Panc1 (cell line): Measurements from ENCODE around the gene ITGB6. TPM values are rescaled to one million over a fixed set of nuclear protein-coding genes. Genes with fewer than 3 reads are reported as not detected.
"Not testable (repeated sequence)": the region's sequence is repeated elsewhere in the genome, so short reads cannot be mapped to it uniquely, and the experiment has no call there.

Experiments used
- ATAC-seq: fragments of 200-7000 bp; cut with Tn5 transposase; 2 replicates; pipeline ENCODE4 v1.9.1; 2020; ENCODE audit warnings: mild to moderate bottlenecking, moderate library complexity
- BruUV-seq: library from RNA; stranded (reverse); fragments of 400-500 nt; replicated peaks from 2 replicates; lab custom pipeline; 2021; lab: Mats Ljungman, UMichigan
- CTCF ChIA-PET: fragments of 300-600 bp; sonication (Branson Sonifier 250); formaldehyde crosslinking; loops from one replicate; lab custom pipeline; 2022; ENCODE audit warnings: antibody characterized with exemption; lab: Charles Lee
- POLR2A ChIA-PET: fragments of 300-600 bp; sonication (Branson Sonifier 250); formaldehyde crosslinking; loops from one replicate; lab custom pipeline; 2022; ENCODE audit warnings: antibody characterized with exemption; lab: Charles Lee
- DNase-seq: peaks from one replicate; pipeline ENCODE4 v3.0.0-alpha.2; 2010; ENCODE audit warnings: low read depth, low spot score
- H3K27ac ChIP-seq: 2 replicates; pipeline ENCODE4 v1.5.1; 2011; ENCODE audit warnings: mild to moderate bottlenecking, low read length, inconsistent platforms
- H3K27me3 ChIP-seq: fragments of 200-500 bp; sonication (Bioruptor generic); 2 replicates; pipeline ENCODE4 v1.6.0; 2014; ENCODE audit warnings: low read length, inconsistent platforms; ENCODE audit not compliant: control insufficient read depth, insufficient read depth
- H3K36me3 ChIP-seq: fragments of 200-500 bp; sonication (Bioruptor generic); 2 replicates; pipeline ENCODE4 v1.5.1; 2014; ENCODE audit warnings: inconsistent platforms, mild to moderate bottlenecking, low read length, moderate library complexity; ENCODE audit not compliant: control insufficient read depth, insufficient read depth
- H3K4me1 ChIP-seq: 2 replicates; pipeline ENCODE4 v1.5.1; 2011; ENCODE audit warnings: inconsistent platforms, mild to moderate bottlenecking, low read length, moderate library complexity; ENCODE audit not compliant: control insufficient read depth, insufficient read depth
- H3K4me3 ChIP-seq, 2 experiments: 2 replicates each; pipeline ENCODE4 v1.5.1; 2011 to 2012; ENCODE audit warnings: low read depth in 2 of 2, low read length in 2 of 2, mild to moderate bottlenecking in 2 of 2, inconsistent platforms in 1 of 2, moderate library complexity in 1 of 2
- H3K9me3 ChIP-seq: fragments of 200-500 bp; sonication (Bioruptor generic); 2 replicates; pipeline ENCODE4 v1.5.1; 2014; ENCODE audit warnings: low read depth, mild to moderate bottlenecking, inconsistent platforms, low read length, moderate library complexity; ENCODE audit not compliant: control insufficient read depth, insufficient read depth
- POLR2AphosphoS5 ChIP-seq: IDR thresholded peaks from 2 replicates; pipeline ENCODE4 v1.6.1; 2012; ENCODE audit warnings: mild to moderate bottlenecking, low read depth, low read length, moderate library complexity
- SIN3A ChIP-seq: IDR thresholded peaks from 2 replicates; pipeline ENCODE4 v1.6.1; 2012; ENCODE audit warnings: low read depth, mild to moderate bottlenecking, low read length, moderate library complexity, borderline replicate concordance; ENCODE audit not compliant: insufficient read depth
- TCF7L2 ChIP-seq: IDR thresholded peaks from 2 replicates; pipeline ENCODE4 v1.6.1; 2011; ENCODE audit warnings: mild to moderate bottlenecking, low read depth, low read length, inconsistent platforms
- in situ Hi-C: cut with HindIII; loops from 2 replicates; pipeline ENCODE4 v1.10.0; 2016; ENCODE audit warnings: low sequenced_read_pairs, low pct_unique_long_range_greater_than_20kb
- intact Hi-C: fragments of 100-400 bp; cut with micrococcal nuclease; formaldehyde crosslinking; loops from one replicate; pipeline ENCODE4 v1.10.0; 2022; ENCODE audit not compliant: unreplicated experiment
- total RNA-seq: library from RNA; stranded (reverse); gene quantifications from one replicate; pipeline ENCODE4 v1.2.1, GENCODE V29; 2021; ENCODE audit not compliant: unreplicated experiment
- TF ChIP-seq, protein P1 (sequence below): fragments of 450-650 bp; IDR thresholded peaks from 2 replicates; pipeline ENCODE4 v1.5.1; 2017; ENCODE audit warnings: mild to moderate bottlenecking
- TF ChIP-seq, protein P2 (sequence below), 2 experiments: IDR thresholded peaks; 2 replicates each; pipeline ENCODE4 v1.6.1; 2011 to 2012; ENCODE audit warnings: low read depth in 2 of 2, control low read depth in 1 of 2, low read length in 1 of 2, mild to moderate bottlenecking in 1 of 2, moderate library complexity in 1 of 2; ENCODE audit not compliant: insufficient read depth in 1 of 2

Gene ITGB6
- total RNA-seq, 1 experiment from 2014 or later = 0.08 TPM

GRCh38 chr2:160156665-160157064 is 43.4 kb downstream of the ITGB6 start:
- in situ Hi-C loops (no loop called here), intact Hi-C loops (no loop called here)
- Histone ChIP-seq H3K4me1 (0 out of 2 replicates have a peak, but pooled peaks cover 3% of the 10 kb centered on the region), H3K4me3 (no peak overlapping the region), H3K27me3 (no peaks in the 10 kb centered on the region), H3K9me3 (no peaks in the 10 kb centered on the region), H3K36me3 (no peaks in the 10 kb centered on the region), H3K27ac (no peak overlapping the region)
- no peak for DNase-seq
- CTCF ChIA-PET = no interaction called here
- POLR2A ChIA-PET = no interaction called here
- no TSS peak for BruUV-seq
- ATAC-seq = no peak
- TF ChIP-seq TCF7L2 = no peak
- no peak for TF ChIP-seq POLR2AphosphoS5
- TF ChIP-seq SIN3A = no peak
- TF ChIP-seq, protein P1, sequence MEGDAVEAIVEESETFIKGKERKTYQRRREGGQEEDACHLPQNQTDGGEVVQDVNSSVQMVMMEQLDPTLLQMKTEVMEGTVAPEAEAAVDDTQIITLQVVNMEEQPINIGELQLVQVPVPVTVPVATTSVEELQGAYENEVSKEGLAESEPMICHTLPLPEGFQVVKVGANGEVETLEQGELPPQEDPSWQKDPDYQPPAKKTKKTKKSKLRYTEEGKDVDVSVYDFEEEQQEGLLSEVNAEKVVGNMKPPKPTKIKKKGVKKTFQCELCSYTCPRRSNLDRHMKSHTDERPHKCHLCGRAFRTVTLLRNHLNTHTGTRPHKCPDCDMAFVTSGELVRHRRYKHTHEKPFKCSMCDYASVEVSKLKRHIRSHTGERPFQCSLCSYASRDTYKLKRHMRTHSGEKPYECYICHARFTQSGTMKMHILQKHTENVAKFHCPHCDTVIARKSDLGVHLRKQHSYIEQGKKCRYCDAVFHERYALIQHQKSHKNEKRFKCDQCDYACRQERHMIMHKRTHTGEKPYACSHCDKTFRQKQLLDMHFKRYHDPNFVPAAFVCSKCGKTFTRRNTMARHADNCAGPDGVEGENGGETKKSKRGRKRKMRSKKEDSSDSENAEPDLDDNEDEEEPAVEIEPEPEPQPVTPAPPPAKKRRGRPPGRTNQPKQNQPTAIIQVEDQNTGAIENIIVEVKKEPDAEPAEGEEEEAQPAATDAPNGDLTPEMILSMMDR = no peak

- no peaks in the 10 kb centered on the region for H3K27me3 ChIP-seq
- no peaks in the 10 kb centered on the region for H3K9me3 ChIP-seq
- ATAC-seq (no peak), DNase-seq (no peak)
- POLR2A ChIA-PET = no interaction called here
- in situ Hi-C loops = no loop called here
- intact Hi-C loops = no loop called here
- H3K27ac ChIP-seq = no peak overlapping the region
- TF ChIP-seq, protein P1 = no peak
- TF ChIP-seq, protein P2, sequence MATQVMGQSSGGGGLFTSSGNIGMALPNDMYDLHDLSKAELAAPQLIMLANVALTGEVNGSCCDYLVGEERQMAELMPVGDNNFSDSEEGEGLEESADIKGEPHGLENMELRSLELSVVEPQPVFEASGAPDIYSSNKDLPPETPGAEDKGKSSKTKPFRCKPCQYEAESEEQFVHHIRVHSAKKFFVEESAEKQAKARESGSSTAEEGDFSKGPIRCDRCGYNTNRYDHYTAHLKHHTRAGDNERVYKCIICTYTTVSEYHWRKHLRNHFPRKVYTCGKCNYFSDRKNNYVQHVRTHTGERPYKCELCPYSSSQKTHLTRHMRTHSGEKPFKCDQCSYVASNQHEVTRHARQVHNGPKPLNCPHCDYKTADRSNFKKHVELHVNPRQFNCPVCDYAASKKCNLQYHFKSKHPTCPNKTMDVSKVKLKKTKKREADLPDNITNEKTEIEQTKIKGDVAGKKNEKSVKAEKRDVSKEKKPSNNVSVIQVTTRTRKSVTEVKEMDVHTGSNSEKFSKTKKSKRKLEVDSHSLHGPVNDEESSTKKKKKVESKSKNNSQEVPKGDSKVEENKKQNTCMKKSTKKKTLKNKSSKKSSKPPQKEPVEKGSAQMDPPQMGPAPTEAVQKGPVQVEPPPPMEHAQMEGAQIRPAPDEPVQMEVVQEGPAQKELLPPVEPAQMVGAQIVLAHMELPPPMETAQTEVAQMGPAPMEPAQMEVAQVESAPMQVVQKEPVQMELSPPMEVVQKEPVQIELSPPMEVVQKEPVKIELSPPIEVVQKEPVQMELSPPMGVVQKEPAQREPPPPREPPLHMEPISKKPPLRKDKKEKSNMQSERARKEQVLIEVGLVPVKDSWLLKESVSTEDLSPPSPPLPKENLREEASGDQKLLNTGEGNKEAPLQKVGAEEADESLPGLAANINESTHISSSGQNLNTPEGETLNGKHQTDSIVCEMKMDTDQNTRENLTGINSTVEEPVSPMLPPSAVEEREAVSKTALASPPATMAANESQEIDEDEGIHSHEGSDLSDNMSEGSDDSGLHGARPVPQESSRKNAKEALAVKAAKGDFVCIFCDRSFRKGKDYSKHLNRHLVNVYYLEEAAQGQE (IDR thresholded peaks at IDR 0.05; ENCODE audit: insufficient read depth in 1 of 2, low read depth in 2 of 2, low read length in 1 of 2) = no peak
- TF ChIP-seq POLR2AphosphoS5 (no peak), SIN3A (no peak), TCF7L2 (no peak)
- no peak overlapping the region for H3K4me3 ChIP-seq
- 0 out of 2 replicates have a peak, but pooled peaks cover 3% of the 10 kb centered on the region for H3K4me1 ChIP-seq
- BruUV-seq = no TSS peak
- CTCF ChIA-PET = no interaction called here
- H3K36me3 ChIP-seq = no peaks in the 10 kb centered on the region
Observed at GRCh38 chr2:160156100-160156499, 44.0 kb downstream of the ITGB6 start.

DNA sequence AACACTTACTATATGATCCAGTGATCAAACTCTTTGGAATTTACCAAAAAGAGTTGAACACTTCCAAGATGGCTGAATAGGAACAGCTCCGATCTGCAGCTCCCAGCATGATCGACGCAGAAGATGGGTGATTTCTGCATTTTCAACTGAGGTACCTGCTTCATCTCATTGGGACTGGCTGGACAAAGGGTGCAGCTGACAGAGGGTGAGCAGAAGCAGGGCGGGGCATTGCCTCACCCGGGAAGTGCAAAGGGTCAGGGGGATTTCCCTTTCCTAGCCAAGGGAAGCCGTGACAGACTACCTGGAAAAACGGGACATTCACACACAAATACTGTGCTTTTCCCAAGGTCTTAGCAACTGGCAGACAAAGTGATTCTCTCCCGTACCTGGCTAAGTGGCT is 51.7 kb downstream of the ITGB6 start:
- H3K4me1 ChIP-seq, H3K4me3 ChIP-seq, intact Hi-C loops, in situ Hi-C loops, H3K36me3 ChIP-seq, H3K27me3 ChIP-seq, BruUV-seq, ATAC-seq, POLR2A ChIA-PET, CTCF ChIA-PET, H3K9me3 ChIP-seq, H3K27ac ChIP-seq, DNase-seq: not testable (repeated sequence)
